ENCODE results near the gene SEPTIN12.

Gene SEPTIN12

GRCh38 chr16:4787627-4788482, at the start of gene SEPTIN12:
Gene SEPTIN12 (minus strand): TSS chr16:4788345. CDS start chr16:4787645, 700 bp downstream.
- no peak for DNase-seq (ENCODE audit: low spot score)

GRCh38 chr16:4836727-4837126, 48.6 kb upstream of the SEPTIN12 start:
- DNase-seq (ENCODE audit: low spot score), result no peak

- DNase-seq (ENCODE audit: low spot score), result no peak
These were observed 45.4 kb upstream of the SEPTIN12 start for GRCh38 chr16:4833584-4833983.

- no peak for DNase-seq (ENCODE audit: low spot score)
These were observed 44.7 kb upstream of the SEPTIN12 start for GRCh38 chr16:4832698-4833343.

- DNase-seq (ENCODE audit: low spot score), result no peak
These were observed 43.5 kb upstream of the SEPTIN12 start for GRCh38 chr16:4831616-4832015.

- no peak for DNase-seq (ENCODE audit: low spot score)
These were observed 42.3 kb upstream of the SEPTIN12 start for GRCh38 chr16:4830408-4830807.

GRCh38 chr16:4828567-4829321, 40.6 kb upstream of the SEPTIN12 start:
- DNase-seq (ENCODE audit: low spot score), result no peak

- DNase-seq (ENCODE audit: low spot score), result no peak
These were observed 38.8 kb upstream of the SEPTIN12 start for GRCh38 chr16:4826980-4827379.

GRCh38 chr16:4826526-4826925, 38.4 kb upstream of the SEPTIN12 start:
- no peak for DNase-seq (ENCODE audit: low spot score)

GRCh38 chr16:4825196-4825595, 37.1 kb upstream of the SEPTIN12 start:
- no peak for DNase-seq (ENCODE audit: low spot score)

- DNase-seq (ENCODE audit: low spot score), result no peak
These were observed 32.5 kb upstream of the SEPTIN12 start for GRCh38 chr16:4820652-4821051.

GRCh38 chr16:4814542-4815173, 26.5 kb upstream of the SEPTIN12 start:
- DNase-seq (ENCODE audit: low spot score), result no peak

GRCh38 chr16:4814046-4814445, 25.9 kb upstream of the SEPTIN12 start:
- DNase-seq (ENCODE audit: low spot score), result no peak

- DNase-seq (ENCODE audit: low spot score), result no peak
These were observed 25.3 kb upstream of the SEPTIN12 start for GRCh38 chr16:4813251-4814003.

- no peak for DNase-seq (ENCODE audit: low spot score)
These were observed 23.6 kb upstream of the SEPTIN12 start for GRCh38 chr16:4811773-4812172.

- DNase-seq (ENCODE audit: low spot score), result no peak
These were observed 23.1 kb upstream of the SEPTIN12 start for GRCh38 chr16:4811242-4811641.

- DNase-seq (ENCODE audit: low spot score), result no peak
These were observed 18.1 kb upstream of the SEPTIN12 start for GRCh38 chr16:4806280-4806679.

- DNase-seq (ENCODE audit: low spot score), result no peak
These were observed 17.1 kb upstream of the SEPTIN12 start for GRCh38 chr16:4805231-4805630.

- no peak for DNase-seq (ENCODE audit: low spot score)
These were observed 16.0 kb upstream of the SEPTIN12 start for GRCh38 chr16:4803898-4804762.

GRCh38 chr16:4803401-4803844, 15.3 kb upstream of the SEPTIN12 start:
- DNase-seq (ENCODE audit: low spot score), result no peak
